OCI-LY1 (cell line): ENCODE data around the gene ZMYM4.
"Not testable (repeated sequence)": the region's sequence is repeated elsewhere in the genome, so short reads cannot be mapped to it uniquely, and the experiment has no call there.

Experiments
- H2AFZ ChIP-seq: fragments of 200-600 bp; sonication (generic), shearing (Covaris generic); 2 replicates; pipeline ENCODE4 v1.6.0; 2014; ENCODE audit warnings: antibody characterized with exemption, mild to moderate bottlenecking, low read length
- H3F3A ChIP-seq: fragments of 200-600 bp; sonication (generic), shearing (Covaris generic); 2 replicates; pipeline ENCODE4 v1.6.0; 2014; ENCODE audit warnings: mild to moderate bottlenecking, antibody characterized with exemption, low read length, moderate library complexity; ENCODE audit not compliant: insufficient read depth
- H3K27ac ChIP-seq: fragments of 200-600 bp; sonication (generic); 2 replicates; pipeline ENCODE4 v1.5.1; 2014; ENCODE audit warnings: low read length, mixed run types, mild to moderate bottlenecking, low read depth; ENCODE audit not compliant: poor library complexity, severe bottlenecking
- H3K27me3 ChIP-seq: fragments of 200-600 bp; sonication (generic); 2 replicates; pipeline ENCODE4 v1.6.0; 2014; ENCODE audit warnings: antibody characterized with exemption, mild to moderate bottlenecking, low read length, moderate library complexity; ENCODE audit not compliant: insufficient read depth
- H3K36me3 ChIP-seq: fragments of 200-600 bp; sonication (generic); 2 replicates; pipeline ENCODE4 v1.6.1; 2014; ENCODE audit warnings: mild to moderate bottlenecking, antibody characterized with exemption, low read length, moderate library complexity, mixed read lengths; ENCODE audit not compliant: insufficient read depth
- H3K4me1 ChIP-seq: fragments of 200-600 bp; sonication (generic); 2 replicates; pipeline ENCODE4 v1.5.1; 2014; ENCODE audit warnings: mild to moderate bottlenecking, low read length, moderate library complexity; ENCODE audit not compliant: insufficient read depth, severe bottlenecking
- H3K4me2 ChIP-seq: fragments of 200-600 bp; sonication (generic), shearing (Covaris generic); 2 replicates; pipeline ENCODE4 v1.6.1; 2014; ENCODE audit warnings: low read length
- H3K4me3 ChIP-seq: fragments of 200-600 bp; sonication (generic); 2 replicates; pipeline ENCODE4 v1.5.1; 2014; ENCODE audit warnings: low read length, low read depth, mild to moderate bottlenecking, mixed read lengths; ENCODE audit not compliant: poor library complexity, severe bottlenecking
- H3K79me2 ChIP-seq: fragments of 200-600 bp; shearing (Covaris generic); 2 replicates; pipeline ENCODE4 v1.6.1; 2016; ENCODE audit warnings: mixed run types, low read length, mixed read lengths; ENCODE audit not compliant: insufficient read depth
- H3K9ac ChIP-seq: fragments of 200-600 bp; sonication (generic), shearing (Covaris generic); 2 replicates; pipeline ENCODE4 v1.6.1; 2014; ENCODE audit warnings: mild to moderate bottlenecking, low read length, mixed read lengths
- H3K9me2 ChIP-seq: fragments of 200-600 bp; sonication (generic), shearing (Covaris generic); 2 replicates; pipeline ENCODE4 v1.6.1; 2014; ENCODE audit warnings: low read depth, mild to moderate bottlenecking, low read length, mixed read lengths
- H3K9me3 ChIP-seq: fragments of 200-600 bp; shearing (Covaris generic); 2 replicates; pipeline ENCODE4 v1.6.1; 2014; ENCODE audit warnings: low read length, mixed read lengths
- H4K20me1 ChIP-seq: fragments of 200-600 bp; sonication (generic), shearing (Covaris generic); 2 replicates; pipeline ENCODE4 v1.6.0; 2016; ENCODE audit warnings: mild to moderate bottlenecking, low read length; ENCODE audit not compliant: insufficient read depth
- EZH2 ChIP-seq: fragments of 200-600 bp; sonication (generic), shearing (Covaris generic); IDR thresholded peaks from 2 replicates; pipeline ENCODE4 v1.8.0; 2017; ENCODE audit warnings: borderline replicate concordance, mixed run types, mild to moderate bottlenecking, antibody characterized with exemption, low read length, moderate library complexity, mixed read lengths
- TF ChIP-seq, protein P1 (sequence below): fragments of 200-600 bp; sonication (generic), shearing (Covaris generic); IDR thresholded peaks from 2 replicates; pipeline ENCODE4 v1.5.1; 2017; ENCODE audit warnings: mild to moderate bottlenecking, antibody characterized with exemption, low read length, moderate library complexity, mixed read lengths

The ZMYM4 gene

GRCh38 chr1:35460796-35461195, 192.3 kb downstream of the ZMYM4 start:
- Histone ChIP-seq H3K27me3 (no peaks in the 10 kb centered on the region), H4K20me1 (no peaks in the 10 kb centered on the region), H3K9me2 (no peaks in the 10 kb centered on the region), H3K4me3 (no peak overlapping the region), H3K4me2 (no peak overlapping the region), H3K36me3 (peaks cover 39% of the 10 kb centered on the region), H3K9me3 (peaks cover under 1% of the 10 kb centered on the region; the same call in 1 of the 2 replicates), H3K4me1 (peaks cover 12% of the 10 kb centered on the region), H3F3A (0 out of 2 replicates have a peak, but pooled peaks cover 3% of the 10 kb centered on the region), H2AFZ (no peak overlapping the region), H3K9ac (no peak overlapping the region), H3K79me2 (no peaks in the 10 kb centered on the region), H3K27ac (no peak overlapping the region)
- no peak for TF ChIP-seq EZH2
- TF ChIP-seq, protein P1, sequence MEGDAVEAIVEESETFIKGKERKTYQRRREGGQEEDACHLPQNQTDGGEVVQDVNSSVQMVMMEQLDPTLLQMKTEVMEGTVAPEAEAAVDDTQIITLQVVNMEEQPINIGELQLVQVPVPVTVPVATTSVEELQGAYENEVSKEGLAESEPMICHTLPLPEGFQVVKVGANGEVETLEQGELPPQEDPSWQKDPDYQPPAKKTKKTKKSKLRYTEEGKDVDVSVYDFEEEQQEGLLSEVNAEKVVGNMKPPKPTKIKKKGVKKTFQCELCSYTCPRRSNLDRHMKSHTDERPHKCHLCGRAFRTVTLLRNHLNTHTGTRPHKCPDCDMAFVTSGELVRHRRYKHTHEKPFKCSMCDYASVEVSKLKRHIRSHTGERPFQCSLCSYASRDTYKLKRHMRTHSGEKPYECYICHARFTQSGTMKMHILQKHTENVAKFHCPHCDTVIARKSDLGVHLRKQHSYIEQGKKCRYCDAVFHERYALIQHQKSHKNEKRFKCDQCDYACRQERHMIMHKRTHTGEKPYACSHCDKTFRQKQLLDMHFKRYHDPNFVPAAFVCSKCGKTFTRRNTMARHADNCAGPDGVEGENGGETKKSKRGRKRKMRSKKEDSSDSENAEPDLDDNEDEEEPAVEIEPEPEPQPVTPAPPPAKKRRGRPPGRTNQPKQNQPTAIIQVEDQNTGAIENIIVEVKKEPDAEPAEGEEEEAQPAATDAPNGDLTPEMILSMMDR: no peak

DNA sequence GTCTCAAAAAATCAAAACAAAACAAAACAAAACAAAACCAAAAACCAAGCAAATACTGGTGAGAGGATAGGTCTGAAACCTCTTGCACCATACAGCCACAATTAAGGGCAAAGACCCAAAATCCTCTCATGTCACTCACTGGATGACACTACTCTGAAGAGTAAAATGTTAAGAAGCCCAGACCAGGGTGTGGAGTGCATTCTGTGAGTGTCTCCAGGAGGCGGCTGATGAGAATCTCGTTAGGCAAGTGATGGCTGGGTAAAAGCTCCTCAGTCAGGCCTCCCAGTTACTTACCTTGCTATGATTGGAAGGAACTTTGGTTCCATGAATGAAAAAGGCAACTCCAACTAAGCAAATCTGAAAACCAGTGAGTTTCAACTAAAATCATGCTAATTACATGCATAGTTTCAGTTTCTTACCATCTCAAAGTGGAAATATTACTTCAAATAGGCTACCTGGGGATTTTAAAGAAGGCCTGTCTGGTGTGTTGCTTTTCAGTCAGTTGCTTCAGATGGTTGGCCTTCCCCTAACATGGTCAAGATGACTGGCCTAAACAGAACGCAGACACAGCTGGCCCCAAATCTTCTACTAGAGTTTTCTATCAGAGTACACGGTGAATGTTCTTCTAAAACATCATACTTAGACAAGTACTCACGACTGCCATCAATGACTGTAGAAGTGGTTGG, 193.6 kb downstream of the ZMYM4 start:
- no peaks in the 10 kb centered on the region for H4K20me1 ChIP-seq
- H3K9me2 ChIP-seq: no peaks in the 10 kb centered on the region
- no peak overlapping the region for H3K9ac ChIP-seq
- TF ChIP-seq, protein P1: no peak
- no peak for TF ChIP-seq EZH2
- peaks cover 3% of the 10 kb centered on the region; the same call in 1 of the 2 replicates for H3K9me3 ChIP-seq
- no peak overlapping the region for H3K27ac ChIP-seq
- H3K36me3 ChIP-seq: peaks cover 49% of the 10 kb centered on the region
- no peak overlapping the region for H3K4me3 ChIP-seq
- H3K4me1 ChIP-seq: peaks cover 12% of the 10 kb centered on the region
- no peak overlapping the region for H3K4me2 ChIP-seq
- H2AFZ ChIP-seq: no peak overlapping the region
- no peaks in the 10 kb centered on the region for H3K27me3 ChIP-seq
- 0 out of 2 replicates have a peak, but pooled peaks cover 3% of the 10 kb centered on the region for H3F3A ChIP-seq
- H3K79me2 ChIP-seq: no peaks in the 10 kb centered on the region

- Histone ChIP-seq H3K27me3 (no peaks in the 10 kb centered on the region), H3K4me3 (no peak overlapping the region), H3K4me1 (peaks cover 3% of the 10 kb centered on the region), H2AFZ (no peak overlapping the region), H3K9me3 (peaks cover 3% of the 10 kb centered on the region; the same call in 1 of the 2 replicates), H3K36me3 (peaks cover 53% of the 10 kb centered on the region), H3K27ac (no peak overlapping the region), H4K20me1 (no peaks in the 10 kb centered on the region), H3F3A (0 out of 2 replicates have a peak, but pooled peaks cover 3% of the 10 kb centered on the region), H3K79me2 (no peaks in the 10 kb centered on the region), H3K9me2 (no peaks in the 10 kb centered on the region), H3K9ac (no peak overlapping the region), H3K4me2 (no peak overlapping the region)
- TF ChIP-seq EZH2: no peak
- TF ChIP-seq, protein P1: no peak
Measured at GRCh38 chr1:35463232-35463631, 194.7 kb downstream of the ZMYM4 start.

GRCh38 chr1:35463749-35464148, 195.2 kb downstream of the ZMYM4 start:
- not testable (repeated sequence) for H3K4me2 ChIP-seq, H3K79me2 ChIP-seq, H2AFZ ChIP-seq, H3K27ac ChIP-seq, H3K9ac ChIP-seq, H3F3A ChIP-seq, H3K9me2 ChIP-seq, H3K9me3 ChIP-seq, H3K27me3 ChIP-seq, H3K4me1 ChIP-seq, H4K20me1 ChIP-seq, H3K4me3 ChIP-seq
- peaks cover 58% of the 10 kb centered on the region for H3K36me3 ChIP-seq
